GM23248 (cell line): ENCODE results near the gene KCNMA1. TPM values are rescaled to one million over a fixed set of nuclear protein-coding genes. Genes with fewer than 3 reads are reported as not detected.

ENCODE experiments used
- DNase-seq: peaks from one replicate; pipeline ENCODE4 v3.0.0-alpha.2; 2015
- H2AFZ ChIP-seq: fragments of 200-600 bp; sonication (generic); 2 replicates; pipeline ENCODE4 v1.6.1; 2016; ENCODE audit warnings: antibody characterized with exemption
- H3F3A ChIP-seq: fragments of 200-600 bp; sonication (generic); 2 replicates; pipeline ENCODE4 v1.6.1; 2016; ENCODE audit warnings: mild to moderate bottlenecking, antibody characterized with exemption, mixed run types; ENCODE audit not compliant: insufficient read depth
- H3K27ac ChIP-seq: fragments of 200-600 bp; sonication (generic); 2 replicates; pipeline ENCODE4 v1.5.1; 2016; ENCODE audit warnings: mild to moderate bottlenecking
- H3K27me3 ChIP-seq: fragments of 200-600 bp; sonication (generic); replicated peaks from 2 replicates; pipeline ENCODE4 v1.6.1; 2016; ENCODE audit warnings: mild to moderate bottlenecking; ENCODE audit not compliant: insufficient read depth
- H3K36me3 ChIP-seq: fragments of 200-600 bp; sonication (generic); 2 replicates; pipeline ENCODE4 v1.6.1; 2016; ENCODE audit warnings: low read depth, mild to moderate bottlenecking
- H3K4me1 ChIP-seq: fragments of 200-600 bp; sonication (generic); 2 replicates; pipeline ENCODE4 v1.6.1; 2016; ENCODE audit warnings: mild to moderate bottlenecking; ENCODE audit not compliant: insufficient read depth
- H3K4me2 ChIP-seq: fragments of 200-600 bp; sonication (generic); one replicate; pipeline ENCODE4 v1.6.1; 2016; ENCODE audit warnings: mild to moderate bottlenecking; ENCODE audit not compliant: unreplicated experiment
- H3K4me3 ChIP-seq: fragments of 200-600 bp; sonication (generic); 2 replicates; pipeline ENCODE4 v1.5.1; 2016; ENCODE audit warnings: mild to moderate bottlenecking
- H3K79me2 ChIP-seq: fragments of 200-600 bp; sonication (generic); 2 replicates; pipeline ENCODE4 v1.6.1; 2016; ENCODE audit warnings: mild to moderate bottlenecking; ENCODE audit not compliant: insufficient read depth
- H3K9ac ChIP-seq: fragments of 200-600 bp; sonication (generic); 2 replicates; pipeline ENCODE4 v1.6.1; 2016; ENCODE audit warnings: mild to moderate bottlenecking
- H3K9me2 ChIP-seq: fragments of 200-600 bp; sonication (generic); 2 replicates; pipeline ENCODE4 v1.6.1; 2016; ENCODE audit warnings: mixed run types, mild to moderate bottlenecking, moderate library complexity; ENCODE audit not compliant: insufficient read depth
- H3K9me3 ChIP-seq: fragments of 200-600 bp; sonication (generic); one replicate; pipeline ENCODE4 v1.6.1; 2017; ENCODE audit warnings: low read depth
- H4K20me1 ChIP-seq: fragments of 200-600 bp; sonication (generic); 2 replicates; pipeline ENCODE4 v1.6.0; 2016; ENCODE audit not compliant: insufficient read depth
- EZH2 ChIP-seq: fragments of 200-600 bp; sonication (generic); IDR thresholded peaks from 2 replicates; pipeline ENCODE4 v1.6.1; 2018; ENCODE audit warnings: antibody characterized with exemption, mild to moderate bottlenecking; ENCODE audit not compliant: insufficient read depth, poor library complexity, severe bottlenecking
- EZH2phosphoT487 ChIP-seq: fragments of 200-600 bp; sonication (generic); IDR thresholded peaks from 2 replicates; pipeline ENCODE4 v1.6.1; 2018; ENCODE audit warnings: antibody characterized with exemption, moderate library complexity, mild to moderate bottlenecking, low read depth; ENCODE audit not compliant: insufficient read depth
- WGBS, 2 experiments: methylation state at CpG; one replicate each; pipeline ENCODE4 v1.1.6; 2015 to 2017; ENCODE audit warnings: low lambda C conversion rate in 2 of 2, low coverage in 1 of 2; ENCODE audit errors: missing lambda C conversion rate in 2 of 2; 5-methylcytosine and 5-hydroxymethylcytosine counted together
- in situ Hi-C: fragments of 300-500 bp; cut with MboI; formaldehyde crosslinking; loops from 2 replicates; pipeline ENCODE4 v1.15.0; 2020
- polyA plus RNA-seq: library from polyadenylated mRNA; unstranded; fragments of >200 nt; fragmentation: Nextera tagmentation; extraction: Ambion mirVana; gene quantifications from 2 replicates; pipeline ENCODE4 v1.2.1, GENCODE V29; 2016
- total RNA-seq: library from RNA; depleted of rRNA; stranded (reverse); fragments of >200 nt; shearing (Covaris generic); gene quantifications from 2 replicates; pipeline ENCODE4 v1.2.3, GENCODE V29; 2014

KCNMA1 gene
- total and polyA plus RNA-seq, 2 experiments from 2014 or later, result 14.2 to 25.1 TPM

GRCh38 chr10:76984559-76985443 lies 652.8 kb downstream of the KCNMA1 start:
- H2AFZ ChIP-seq, result no peak overlapping the region
- H3K4me1 ChIP-seq, result no peaks in the 10 kb centered on the region
- H3K79me2 ChIP-seq, result no peaks in the 10 kb centered on the region
- in situ Hi-C loops, result loop anchor here (10.0 to 25.0 kb wide), 4 partner anchors 420 to 1598 kb away; no protein-coding TSS in a partner anchor
- H3K9me3 ChIP-seq, result no peaks in the 10 kb centered on the region
- no peaks in the 10 kb centered on the region for H3K27me3 ChIP-seq
- H4K20me1 ChIP-seq, result no peaks in the 10 kb centered on the region
- H3K4me2 ChIP-seq, result no peak overlapping the region
- no peak overlapping the region for H3K4me3 ChIP-seq
- no peaks in the 10 kb centered on the region for H3K9me2 ChIP-seq
- H3K27ac ChIP-seq, result no peak overlapping the region
- no peak for TF ChIP-seq EZH2phosphoT487
- no peak for TF ChIP-seq EZH2
- DNase-seq, result peak; percentile 85
- H3K36me3 ChIP-seq, result no peaks in the 10 kb centered on the region
- no peak overlapping the region for H3K9ac ChIP-seq
- H3F3A ChIP-seq, result no peaks in the 10 kb centered on the region
- WGBS, 2 experiments, result 12 to 13% methylated on average over 6 of the region's 6 CpGs

DNA sequence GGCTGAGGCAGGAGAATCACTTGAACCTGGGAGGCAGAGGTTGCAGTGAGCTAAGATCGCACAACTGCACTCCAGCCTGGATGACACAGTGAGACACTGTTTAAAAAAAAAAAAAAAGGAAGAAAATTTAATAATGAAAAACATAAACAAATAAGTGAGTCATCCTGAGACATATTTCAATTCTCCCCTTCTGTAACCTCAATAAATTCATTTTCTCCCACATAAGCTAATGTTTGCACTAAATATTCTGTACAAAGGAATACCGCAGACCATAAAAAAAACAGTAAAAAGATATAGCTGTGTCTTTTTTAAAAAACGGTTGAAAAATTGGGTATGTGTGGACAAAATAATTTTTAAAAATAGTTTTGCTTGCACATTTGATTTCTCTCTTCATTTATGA lies 654.0 kb downstream of the KCNMA1 start:
- WGBS, 2 experiments, result 68 to 77% methylated on average over 3 of the region's 3 CpGs
- no peaks in the 10 kb centered on the region for H3F3A ChIP-seq
- H3K4me1 ChIP-seq, result no peaks in the 10 kb centered on the region
- H3K4me3 ChIP-seq, result no peak overlapping the region
- H3K36me3 ChIP-seq, result no peaks in the 10 kb centered on the region
- no peak overlapping the region for H3K9ac ChIP-seq
- no peak overlapping the region for H2AFZ ChIP-seq
- H3K9me3 ChIP-seq, result no peaks in the 10 kb centered on the region
- H3K27ac ChIP-seq, result no peak overlapping the region
- no peaks in the 10 kb centered on the region for H4K20me1 ChIP-seq
- DNase-seq, result no peak
- H3K9me2 ChIP-seq, result no peaks in the 10 kb centered on the region
- no peak overlapping the region for H3K4me2 ChIP-seq
- H3K79me2 ChIP-seq, result no peaks in the 10 kb centered on the region
- no peaks in the 10 kb centered on the region for H3K27me3 ChIP-seq
- no peak for TF ChIP-seq EZH2phosphoT487
- TF ChIP-seq EZH2, result no peak
- in situ Hi-C loops, result loop anchor here (10.0 to 25.0 kb wide), 4 partner anchors 419 to 1596 kb away; no protein-coding TSS in a partner anchor

DNA sequence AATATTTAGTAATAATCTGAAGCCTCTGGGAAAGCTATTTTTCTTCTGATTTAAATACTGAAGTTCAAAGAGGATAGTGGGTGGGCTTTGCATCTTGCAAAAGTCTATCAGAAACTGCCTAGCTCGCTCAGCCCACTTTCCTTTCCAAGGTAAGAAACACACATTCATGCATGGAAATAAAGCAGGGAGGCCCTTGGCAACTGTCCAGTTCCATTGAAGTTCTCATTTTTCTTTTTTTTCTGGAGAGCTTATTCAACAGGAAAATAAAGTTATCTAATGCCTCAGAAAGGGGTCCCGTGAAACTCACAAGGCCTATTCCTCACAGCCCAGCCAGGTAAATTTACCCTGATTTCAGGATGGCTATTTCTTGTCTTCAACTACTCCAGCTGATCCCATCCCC lies 654.9 kb downstream of the KCNMA1 start:
- Histone ChIP-seq H3K79me2 (no peaks in the 10 kb centered on the region), H3K9me3 (no peaks in the 10 kb centered on the region), H3K4me1 (no peaks in the 10 kb centered on the region), H4K20me1 (no peaks in the 10 kb centered on the region), H3K27ac (no peak overlapping the region), H3K36me3 (no peaks in the 10 kb centered on the region), H3K4me2 (no peak overlapping the region), H3F3A (no peaks in the 10 kb centered on the region), H3K9ac (no peak overlapping the region), H3K27me3 (no peaks in the 10 kb centered on the region), H3K9me2 (no peaks in the 10 kb centered on the region), H3K4me3 (no peak overlapping the region), H2AFZ (no peak overlapping the region)
- DNase-seq, result peak; percentile 6
- WGBS, 2 experiments, result 91 to 100% methylated on average over 2 of the region's 2 CpGs
- TF ChIP-seq EZH2phosphoT487 (no peak), EZH2 (no peak)
- in situ Hi-C loops, result loop anchor here (10.0 to 25.0 kb wide), 4 partner anchors 418 to 1595 kb away; no protein-coding TSS in a partner anchor

DNA sequence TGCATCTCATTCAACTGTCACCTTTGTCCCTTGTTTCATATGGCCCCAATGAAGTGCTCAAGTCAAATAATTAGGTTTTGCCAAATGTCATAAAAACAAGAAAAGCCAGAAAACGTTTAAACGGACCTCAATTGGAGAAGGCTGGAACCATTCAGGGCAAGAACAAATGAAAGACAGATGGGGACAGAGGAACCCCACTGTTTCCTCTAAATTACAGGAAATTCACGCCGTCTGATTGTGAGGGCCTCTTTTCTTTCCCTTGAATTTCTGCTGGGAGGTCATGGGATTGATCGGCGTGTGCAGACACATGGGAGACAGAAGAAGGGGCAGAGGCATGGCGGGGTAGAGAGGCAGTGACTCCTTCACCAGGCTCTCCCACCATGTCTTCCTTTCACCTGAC lies 656.4 kb downstream of the KCNMA1 start:
- Histone ChIP-seq H2AFZ (no peak overlapping the region), H3K36me3 (no peaks in the 10 kb centered on the region), H3K27ac (no peak overlapping the region), H3K9me2 (no peaks in the 10 kb centered on the region), H3K9ac (no peak overlapping the region), H3F3A (no peaks in the 10 kb centered on the region), H4K20me1 (no peaks in the 10 kb centered on the region), H3K4me3 (no peak overlapping the region), H3K4me1 (no peaks in the 10 kb centered on the region), H3K27me3 (no peaks in the 10 kb centered on the region), H3K9me3 (no peaks in the 10 kb centered on the region), H3K4me2 (no peak overlapping the region), H3K79me2 (no peaks in the 10 kb centered on the region)
- no peak for TF ChIP-seq EZH2
- no peak for TF ChIP-seq EZH2phosphoT487
- WGBS, 2 experiments, result 73 to 79% methylated on average over 7 of the region's 7 CpGs
- in situ Hi-C loops, result loop anchor here (10.0 to 25.0 kb wide), 4 partner anchors 416 to 1594 kb away; no protein-coding TSS in a partner anchor
- DNase-seq, result no peak
